WTC11 (cell line): Measurements from ENCODE around the gene PUS7L. TPM values are rescaled to one million over a fixed set of nuclear protein-coding genes. Genes with fewer than 3 reads are reported as not detected.

Experiments
- ATAC-seq: fragments of 200-7000 bp; cut with Tn5 transposase; 2 replicates; pipeline ENCODE4 v1.10.0; 2021; ENCODE audit warnings: mild to moderate bottlenecking, moderate library complexity
- CTCF ChIA-PET: fragments of 300-600 bp; sonication (Branson Sonifier 250); formaldehyde crosslinking; loops from one replicate; lab custom pipeline; 2021; ENCODE audit warnings: antibody characterized with exemption; lab: Charles Lee
- POLR2A ChIA-PET: fragments of 350-600 bp; sonication (Branson Sonifier 250); formaldehyde crosslinking; loops from one replicate; lab custom pipeline; 2021; ENCODE audit warnings: antibody characterized with exemption; lab: Charles Lee
- DNase-seq: peaks from one replicate; pipeline ENCODE4 v3.0.0; 2021; ENCODE audit warnings: low spot score
- H3K27ac Mint-ChIP-seq: 2 replicates; pipeline ENCODE4 v1.8.0; 2021; ENCODE audit warnings: mixed read lengths
- H3K27me3 Mint-ChIP-seq: 2 replicates; pipeline ENCODE4 v1.8.0; 2021; ENCODE audit warnings: low read depth, mild to moderate bottlenecking, moderate library complexity, mixed read lengths
- H3K36me3 Mint-ChIP-seq: 2 replicates; pipeline ENCODE4 v1.8.0; 2021; ENCODE audit warnings: mixed read lengths
- H3K4me1 Mint-ChIP-seq: 2 replicates; pipeline ENCODE4 v1.8.0; 2022; ENCODE audit warnings: mixed read lengths
- H3K4me3 Mint-ChIP-seq: 2 replicates; pipeline ENCODE4 v1.8.0; 2021; ENCODE audit warnings: mild to moderate bottlenecking, moderate library complexity, mixed read lengths
- H3K9me3 Mint-ChIP-seq: 2 replicates; pipeline ENCODE4 v1.8.0; 2021; ENCODE audit warnings: mixed read lengths
- ARID4B ChIP-seq: sonication (generic); formaldehyde crosslinking; IDR thresholded peaks from 2 replicates; pipeline ENCODE4 v1.8.0; 2023; ENCODE audit warnings: missing genetic modification reagents, mild to moderate bottlenecking, borderline replicate concordance
- CTCF ChIP-seq: fragments of 200-600 bp; IDR thresholded peaks from 2 replicates; pipeline ENCODE4 v1.8.0; 2022; ENCODE audit warnings: antibody characterized with exemption
- FOXK1 ChIP-seq: sonication (generic); formaldehyde crosslinking; IDR thresholded peaks from 2 replicates; pipeline ENCODE4 v1.8.0; 2022; ENCODE audit warnings: mild to moderate bottlenecking, moderate library complexity, missing genetic modification reagents
- KAT7 ChIP-seq: sonication (generic); formaldehyde crosslinking; IDR thresholded peaks from 2 replicates; pipeline ENCODE4 v1.8.1; 2023; ENCODE audit warnings: missing genetic modification reagents, mild to moderate bottlenecking, borderline replicate concordance
- PRRX2 ChIP-seq: fragments of 250-450 bp; sonication (Bioruptor Pico); IDR thresholded peaks from 2 replicates; pipeline ENCODE4 v1.8.0; 2021; ENCODE audit warnings: mild to moderate bottlenecking
- RORB ChIP-seq: fragments of 250-450 bp; sonication (Bioruptor Pico); IDR thresholded peaks from 2 replicates; pipeline ENCODE4 v1.9.0; 2021; ENCODE audit warnings: mild to moderate bottlenecking
- SP1 ChIP-seq: sonication (generic); formaldehyde crosslinking; conservative IDR thresholded peaks from 2 replicates; pipeline ENCODE4 v1.8.1; 2022; ENCODE audit warnings: missing genetic modification reagents
- TCF7 ChIP-seq: sonication (generic); formaldehyde crosslinking; IDR thresholded peaks from 2 replicates; pipeline ENCODE4 v1.8.0; 2022; ENCODE audit warnings: mild to moderate bottlenecking, low read depth, missing genetic modification reagents, moderate library complexity
- TP53 ChIP-seq: sonication (generic); formaldehyde crosslinking; IDR thresholded peaks from 2 replicates; pipeline ENCODE4 v1.8.1; 2023; ENCODE audit warnings: mild to moderate bottlenecking, missing genetic modification reagents
- ZNF425 ChIP-seq: fragments of 250-450 bp; sonication (Bioruptor Pico); conservative IDR thresholded peaks from 2 replicates; pipeline ENCODE4 v1.9.0; 2021; ENCODE audit warnings: mild to moderate bottlenecking
- ZNF671 ChIP-seq: fragments of 250-450 bp; sonication (Bioruptor Pico); IDR thresholded peaks from 2 replicates; pipeline ENCODE4 v1.8.0; 2021; ENCODE audit warnings: mild to moderate bottlenecking
- total RNA-seq: library from RNA; stranded (reverse); gene quantifications from 3 replicates; pipeline ENCODE4 v1.2.3, GENCODE V29; 2021
- TF ChIP-seq, protein P1 (sequence below): sonication (generic); formaldehyde crosslinking; conservative IDR thresholded peaks from 2 replicates; pipeline ENCODE4 v1.8.1; 2022; ENCODE audit warnings: mild to moderate bottlenecking, missing genetic modification reagents
- TF ChIP-seq, protein P2 (sequence below): sonication (generic); formaldehyde crosslinking; IDR thresholded peaks from 2 replicates; pipeline ENCODE4 v1.8.1; 2023; ENCODE audit warnings: mild to moderate bottlenecking, missing genetic modification reagents
- TF ChIP-seq, protein P3 (sequence below): fragments of 250-450 bp; sonication (Bioruptor Pico); IDR thresholded peaks from 2 replicates; pipeline ENCODE4 v1.9.0; 2021; ENCODE audit warnings: moderate library complexity, mild to moderate bottlenecking, inconsistent platforms, borderline replicate concordance

PUS7L gene
- total RNA-seq, 1 experiment from 2014 or later: 20.7 TPM

DNA sequence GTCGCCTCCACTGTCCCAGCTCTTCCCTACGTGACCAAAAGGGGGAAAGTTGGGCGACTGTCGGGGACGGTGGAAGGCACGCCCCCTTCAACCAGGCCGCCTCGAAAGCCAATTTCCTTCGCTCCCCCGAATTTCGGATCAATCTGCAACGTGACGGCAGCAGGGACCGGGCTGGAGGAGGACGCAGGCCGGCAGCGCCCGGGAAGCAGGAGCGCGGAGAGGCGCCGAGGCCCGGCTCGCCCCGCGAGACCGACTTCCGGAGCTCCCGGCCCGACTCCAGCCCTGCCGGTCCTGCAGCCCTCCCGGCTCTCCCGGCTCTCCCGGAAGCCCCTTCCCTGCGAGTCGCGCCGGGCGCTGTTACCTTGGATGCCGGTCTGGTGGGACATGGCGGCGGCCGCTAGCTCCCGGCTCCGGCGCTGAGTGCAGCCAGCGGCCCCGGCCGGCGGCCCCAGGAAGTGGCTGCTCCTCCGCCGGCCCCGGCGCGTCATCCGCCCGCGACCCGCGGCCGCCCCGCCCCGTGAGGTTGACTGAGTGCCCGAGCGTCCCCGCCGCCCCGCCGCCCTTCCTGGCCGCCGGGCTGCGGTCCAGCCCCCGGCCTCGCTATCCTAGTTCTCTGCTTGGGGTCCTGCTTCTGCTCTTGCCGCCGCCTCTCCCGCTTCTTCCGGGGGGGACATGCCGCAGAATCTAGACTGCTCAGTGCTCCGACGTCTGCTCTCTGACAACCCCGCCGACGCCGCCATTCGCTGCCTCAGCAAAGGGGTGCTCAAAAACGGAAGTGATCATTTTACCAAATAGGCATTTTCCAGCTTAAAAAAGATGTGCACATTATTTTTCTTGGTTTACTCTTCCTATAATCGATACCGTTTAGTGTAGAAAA lies 47.5 kb upstream of the PUS7L start, which contains the start of gene TWF1 (continued):
- TF ChIP-seq, protein P1, sequence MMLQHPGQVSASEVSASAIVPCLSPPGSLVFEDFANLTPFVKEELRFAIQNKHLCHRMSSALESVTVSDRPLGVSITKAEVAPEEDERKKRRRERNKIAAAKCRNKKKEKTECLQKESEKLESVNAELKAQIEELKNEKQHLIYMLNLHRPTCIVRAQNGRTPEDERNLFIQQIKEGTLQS (CRISPR knock-in tag): no peak
- TF ChIP-seq, protein P2, sequence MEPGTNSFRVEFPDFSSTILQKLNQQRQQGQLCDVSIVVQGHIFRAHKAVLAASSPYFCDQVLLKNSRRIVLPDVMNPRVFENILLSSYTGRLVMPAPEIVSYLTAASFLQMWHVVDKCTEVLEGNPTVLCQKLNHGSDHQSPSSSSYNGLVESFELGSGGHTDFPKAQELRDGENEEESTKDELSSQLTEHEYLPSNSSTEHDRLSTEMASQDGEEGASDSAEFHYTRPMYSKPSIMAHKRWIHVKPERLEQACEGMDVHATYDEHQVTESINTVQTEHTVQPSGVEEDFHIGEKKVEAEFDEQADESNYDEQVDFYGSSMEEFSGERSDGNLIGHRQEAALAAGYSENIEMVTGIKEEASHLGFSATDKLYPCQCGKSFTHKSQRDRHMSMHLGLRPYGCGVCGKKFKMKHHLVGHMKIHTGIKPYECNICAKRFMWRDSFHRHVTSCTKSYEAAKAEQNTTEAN (CRISPR knock-in tag): peak; percentile 56; the same call in 1 of the 2 replicates
- TF ChIP-seq RORB (no peak), ARID4B (no peak), FOXK1 (CRISPR knock-in tag) (peak; percentile 68)

DNA sequence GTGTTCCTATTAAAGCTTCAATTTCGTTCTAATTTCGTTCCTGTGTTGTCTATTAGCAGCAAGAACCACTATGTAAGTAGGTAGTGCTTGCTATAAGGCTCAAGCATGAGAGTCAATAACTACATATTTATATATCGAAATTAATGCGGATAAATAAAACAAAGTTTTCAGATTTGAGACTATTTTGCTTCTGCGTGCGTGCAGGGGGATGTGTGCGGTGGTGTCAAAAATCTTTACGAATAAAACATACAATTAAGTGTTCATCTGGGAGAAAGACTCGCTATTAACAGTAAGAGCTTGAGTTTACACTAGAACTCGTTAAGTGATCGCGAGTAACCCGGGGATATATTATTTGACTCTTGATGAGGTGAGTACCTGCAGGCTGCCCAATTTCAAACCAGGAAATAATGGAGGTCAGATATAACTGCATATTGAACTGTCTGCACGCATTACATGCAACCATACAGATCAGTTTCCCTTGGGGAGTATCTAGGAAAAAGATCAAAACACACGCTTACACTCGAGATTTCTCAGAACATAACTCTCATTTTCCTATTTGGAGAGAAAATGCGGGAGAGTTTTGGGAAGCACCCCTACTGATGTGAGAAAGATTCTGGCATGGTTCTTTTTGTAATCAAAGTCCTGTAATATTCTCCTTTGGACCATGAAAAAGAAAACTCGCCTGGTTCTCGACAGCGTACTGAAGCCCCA lies 46.7 kb upstream of the PUS7L start:
- POLR2A ChIA-PET: interaction anchor here (1.0 to 1.4 kb wide), 4 partner anchors 31 to 70 kb away, joined by 3 to 9 read pairs (median 4); partner anchors contain the start of genes IRAK4, PUS7L and TMEM117
- ATAC-seq (no peak), DNase-seq (no peak)
- no peak for TF ChIP-seq CTCF
- 0 out of 2 replicates have a peak, but pooled peaks have one; percentile 23 for TF ChIP-seq KAT7 (CRISPR knock-in tag)
- H3K27me3 Mint-ChIP-seq: no peaks in the 10 kb centered on the region; the same call in 1 of the 2 replicates
- peaks cover 12% of the 10 kb centered on the region for H3K4me1 Mint-ChIP-seq
- H3K36me3 Mint-ChIP-seq: peaks cover 19% of the 10 kb centered on the region
- peak overlapping the region; percentile 99 for H3K4me3 Mint-ChIP-seq
- CTCF ChIA-PET: interaction anchor here (1.0 to 2.9 kb wide), 8 partner anchors 9 to 970 kb away, joined by 3 to 28 read pairs (median 4); partner anchors contain the start of genes IRAK4 and PUS7L
- peak overlapping the region; percentile 83 for H3K27ac Mint-ChIP-seq
- H3K9me3 Mint-ChIP-seq: no peaks in the 10 kb centered on the region

- DNase-seq (no peak), ATAC-seq (no peak)
- Mint-ChIP-seq H3K9me3 (no peaks in the 10 kb centered on the region), H3K4me1 (no peaks in the 10 kb centered on the region), H3K27me3 (no peaks in the 10 kb centered on the region), H3K27ac (no peak overlapping the region), H3K4me3 (no peak overlapping the region), H3K36me3 (peaks cover 54% of the 10 kb centered on the region)
- ChIA-PET POLR2A (no interaction called here), CTCF (no interaction called here)
- TF ChIP-seq ZNF671 (CRISPR knock-in tag) (no peak), ZNF425 (CRISPR knock-in tag) (no peak), SP1 (CRISPR knock-in tag) (no peak), TP53 (CRISPR knock-in tag) (no peak), TCF7 (no peak), PRRX2 (CRISPR knock-in tag) (no peak)
- TF ChIP-seq, protein P3, sequence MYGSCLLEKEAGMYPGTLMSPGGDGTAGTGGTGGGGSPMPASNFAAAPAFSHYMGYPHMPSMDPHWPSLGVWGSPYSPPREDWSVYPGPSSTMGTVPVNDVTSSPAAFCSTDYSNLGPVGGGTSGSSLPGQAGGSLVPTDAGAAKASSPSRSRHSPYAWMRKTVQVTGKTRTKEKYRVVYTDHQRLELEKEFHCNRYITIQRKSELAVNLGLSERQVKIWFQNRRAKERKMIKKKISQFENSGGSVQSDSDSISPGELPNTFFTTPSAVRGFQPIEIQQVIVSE (CRISPR knock-in tag): no peak
Measured at GRCh38 chr12:43797561-43798217, 39.1 kb upstream of the PUS7L start.
